LHCN-M2 (cell line): ENCODE measurements around the gene SULF2. TPM values are rescaled to one million over a fixed set of nuclear protein-coding genes. Genes with fewer than 3 reads are reported as not detected.
"Not testable (repeated sequence)": the region's sequence is repeated elsewhere in the genome, so short reads cannot be mapped to it uniquely, and the experiment has no call there.

Experiments
- DNase-seq: peaks from one replicate; pipeline ENCODE4 v3.0.0-alpha.2; 2012; ENCODE audit warnings: low read depth
- polyA plus RNA-seq: library from polyadenylated mRNA; unstranded; fragments of >200 nt; gene quantifications from one replicate; pipeline ENCODE4 v1.2.1, GENCODE V29; 2012; ENCODE audit warnings: missing spikeins
- total RNA-seq: library from RNA; depleted of rRNA; stranded (reverse); fragments of >200 nt; gene quantifications from 2 replicates; pipeline ENCODE4 v1.2.3, GENCODE V29; 2014; rRNA removed

SULF2 gene
- total RNA-seq, result 2.4 and 3.2 TPM in 2 replicates
- 1.4 TPM for polyA plus RNA-seq

- DNase-seq, result no peak
Observed at GRCh38 chr20:47785311-47785853, at the start of gene SULF2. Gene SULF2, minus strand, starts transcription at chr20:47785481. Its CDS starts 28,118 bp downstream, at chr20:47757363.

- not testable (repeated sequence) for DNase-seq
Observed at GRCh38 chr20:47831675-47832074, 46.4 kb upstream of the SULF2 start.

GRCh38 chr20:47826716-47827115 is 41.4 kb upstream of the SULF2 start:
- not testable (repeated sequence) for DNase-seq

GRCh38 chr20:47826006-47826405 is 40.7 kb upstream of the SULF2 start:
- DNase-seq, result not testable (repeated sequence)

- DNase-seq, result no peak
Observed at GRCh38 chr20:47825011-47825762, 39.9 kb upstream of the SULF2 start.

- DNase-seq, result not testable (repeated sequence)
Observed at GRCh38 chr20:47823941-47824340, 38.7 kb upstream of the SULF2 start.

GRCh38 chr20:47821481-47822100 is 36.3 kb upstream of the SULF2 start:
- no peak for DNase-seq

GRCh38 chr20:47818996-47819609 is 33.8 kb upstream of the SULF2 start:
- DNase-seq, result no peak

GRCh38 chr20:47818466-47818865 is 33.2 kb upstream of the SULF2 start:
- no peak for DNase-seq

GRCh38 chr20:47818016-47818415 is 32.7 kb upstream of the SULF2 start:
- no peak for DNase-seq

GRCh38 chr20:47817573-47817972 is 32.3 kb upstream of the SULF2 start:
- DNase-seq, result no peak

GRCh38 chr20:47816487-47817451 is 31.5 kb upstream of the SULF2 start:
- DNase-seq, result no peak

GRCh38 chr20:47815866-47816265 is 30.6 kb upstream of the SULF2 start:
- DNase-seq, result no peak

GRCh38 chr20:47815416-47815806 is 30.1 kb upstream of the SULF2 start:
- DNase-seq, result no peak

- DNase-seq, result no peak
Observed at GRCh38 chr20:47814632-47815415, 29.5 kb upstream of the SULF2 start.

- no peak for DNase-seq
Observed at GRCh38 chr20:47810721-47811347, 25.6 kb upstream of the SULF2 start.

GRCh38 chr20:47810116-47810677 is 24.9 kb upstream of the SULF2 start:
- no peak for DNase-seq

- DNase-seq, result no peak
Observed at GRCh38 chr20:47809161-47809960, 24.1 kb upstream of the SULF2 start.

GRCh38 chr20:47805951-47806350 is 20.7 kb upstream of the SULF2 start:
- no peak for DNase-seq
